K562 (cell line): ENCODE measurements around the gene TTC23L. TPM values are rescaled to one million over a fixed set of nuclear protein-coding genes. Genes with fewer than 3 reads are reported as not detected.

Source experiments
- CREM ChIP-seq: IDR thresholded peaks from 2 replicates; pipeline ENCODE4 v1.6.1; 2014; ENCODE audit warnings: antibody characterized with exemption, low read depth
- DDX20 ChIP-seq: fragments of 450-650 bp; IDR thresholded peaks from 2 replicates; pipeline ENCODE4 v1.6.1; 2016; ENCODE audit warnings: missing genetic modification characterization, low read depth, mild to moderate bottlenecking, missing compliant biosample characterization, moderate library complexity
- EHMT2 ChIP-seq: fragments of 450-650 bp; IDR thresholded peaks from 2 replicates; pipeline ENCODE4 v1.6.1; 2018; ENCODE audit warnings: antibody characterized with exemption
- ETS1 ChIP-seq: conservative IDR thresholded peaks from 2 replicates; pipeline ENCODE4 v1.6.1; 2011; ENCODE audit warnings: low read depth, mild to moderate bottlenecking, low read length; ENCODE audit not compliant: control insufficient read depth
- FOXA1 ChIP-seq: fragments of 450-650 bp; IDR thresholded peaks from 2 replicates; pipeline ENCODE4 v1.6.1; 2016; ENCODE audit warnings: mild to moderate bottlenecking, borderline replicate concordance
- ILK ChIP-seq: fragments of 450-650 bp; IDR thresholded peaks from 2 replicates; pipeline ENCODE4 v1.6.1; 2016; ENCODE audit warnings: missing genetic modification characterization, low read depth, mild to moderate bottlenecking, missing compliant biosample characterization, moderate library complexity, borderline replicate concordance
- KAT2B ChIP-seq: IDR thresholded peaks from one replicate; pipeline ENCODE4 v1.6.1; 2012; ENCODE audit warnings: low read depth, mild to moderate bottlenecking, control low read depth, inconsistent platforms, low read length, moderate library complexity
- MTF1 ChIP-seq: fragments of 250-450 bp; sonication (Bioruptor Pico); IDR thresholded peaks from 2 replicates; pipeline ENCODE4 v1.9.0; 2021; ENCODE audit warnings: moderate library complexity, mild to moderate bottlenecking, inconsistent platforms, borderline replicate concordance
- TEAD1 ChIP-seq, 2 experiments: fragments of 450-650 bp in 1 of 2; sonication (generic) in 1 of 2; formaldehyde crosslinking; IDR thresholded peaks; 2 replicates each; pipeline versions ENCODE4 v1.4.0 to v1.8.0; 2020 to 2022; ENCODE audit warnings: mild to moderate bottlenecking in 2 of 2, missing genetic modification reagents in 1 of 2
- ZNF253 ChIP-seq: fragments of 250-450 bp; sonication (Bioruptor Pico); conservative IDR thresholded peaks from 2 replicates; pipeline ENCODE4 v1.6.1; 2021; ENCODE audit warnings: mild to moderate bottlenecking
- ZNF75A ChIP-seq: fragments of 450-650 bp; formaldehyde crosslinking; IDR thresholded peaks from 2 replicates; pipeline ENCODE4 v1.4.0; 2020; ENCODE audit warnings: mild to moderate bottlenecking
- polyA plus RNA-seq, 8 experiments: library from polyadenylated mRNA; depleted of rRNA in 4 of 8; stranded (reverse) in 5 of 8; unstranded in 3 of 8; fragments of >200 nt; fragmentation: Nextera tagmentation in 2 of 8; fragmentation: Illumina TruSeq in 1 of 8; extraction: Ambion mirVana in 2 of 8; extraction: Trizol in 1 of 8; gene quantifications; 2 replicates each; pipeline versions ENCODE4 v1.2.1 to v1.2.3, GENCODE V29; 2011 to 2014; ENCODE audit warnings: inconsistent platforms in 1 of 8, missing spikeins in 1 of 8
- total RNA-seq, 7 experiments: library from RNA; depleted of rRNA in 6 of 7; stranded (reverse); fragments of >200 nt in 6 of 7; fragmentation: Illumina TruSeq in 2 of 7; extraction: Trizol in 2 of 7; gene quantifications; 2 replicates each; pipeline versions ENCODE4 v1.2.1 to v1.2.3, GENCODE V29; 2011 to 2021; ENCODE audit warnings: low replicate concordance in 1 of 7
- TF ChIP-seq, protein P1 (sequence below): sonication (generic); formaldehyde crosslinking; IDR thresholded peaks from 2 replicates; pipeline ENCODE4 v1.8.0; 2022; ENCODE audit warnings: missing genetic modification reagents, mild to moderate bottlenecking, moderate library complexity, borderline replicate concordance
- TF ChIP-seq, protein P2 (sequence below): fragments of 450-650 bp; conservative IDR thresholded peaks from 2 replicates; pipeline ENCODE4 v1.6.1; 2016; ENCODE audit warnings: missing genetic modification characterization, low read depth, mild to moderate bottlenecking, control low read depth, missing compliant biosample characterization
- TF ChIP-seq, protein P3 (sequence below): fragments of 250-450 bp; sonication (Bioruptor Pico); IDR thresholded peaks from 2 replicates; pipeline ENCODE4 v1.9.0; 2021; ENCODE audit warnings: mild to moderate bottlenecking
- TF ChIP-seq, protein P4 (sequence below): fragments of 200-800 bp; sonication (Bioruptor generic); IDR thresholded peaks from 2 replicates; pipeline ENCODE4 v1.6.1; 2017; ENCODE audit warnings: missing genetic modification characterization, missing compliant biosample characterization
- TF ChIP-seq, protein P5 (sequence below): sonication (generic); formaldehyde crosslinking; IDR thresholded peaks from 2 replicates; pipeline ENCODE4 v1.8.1; 2023; ENCODE audit warnings: missing genetic modification reagents, mild to moderate bottlenecking, borderline replicate concordance

TTC23L gene
- total and polyA plus RNA-seq, 9 of the 15 experiments (the other 6 are each of a cell fraction or from before 2014, with no cell fraction given), result 0.03 to 0.32 (median 0.14) TPM; not detected in 2

DNA sequence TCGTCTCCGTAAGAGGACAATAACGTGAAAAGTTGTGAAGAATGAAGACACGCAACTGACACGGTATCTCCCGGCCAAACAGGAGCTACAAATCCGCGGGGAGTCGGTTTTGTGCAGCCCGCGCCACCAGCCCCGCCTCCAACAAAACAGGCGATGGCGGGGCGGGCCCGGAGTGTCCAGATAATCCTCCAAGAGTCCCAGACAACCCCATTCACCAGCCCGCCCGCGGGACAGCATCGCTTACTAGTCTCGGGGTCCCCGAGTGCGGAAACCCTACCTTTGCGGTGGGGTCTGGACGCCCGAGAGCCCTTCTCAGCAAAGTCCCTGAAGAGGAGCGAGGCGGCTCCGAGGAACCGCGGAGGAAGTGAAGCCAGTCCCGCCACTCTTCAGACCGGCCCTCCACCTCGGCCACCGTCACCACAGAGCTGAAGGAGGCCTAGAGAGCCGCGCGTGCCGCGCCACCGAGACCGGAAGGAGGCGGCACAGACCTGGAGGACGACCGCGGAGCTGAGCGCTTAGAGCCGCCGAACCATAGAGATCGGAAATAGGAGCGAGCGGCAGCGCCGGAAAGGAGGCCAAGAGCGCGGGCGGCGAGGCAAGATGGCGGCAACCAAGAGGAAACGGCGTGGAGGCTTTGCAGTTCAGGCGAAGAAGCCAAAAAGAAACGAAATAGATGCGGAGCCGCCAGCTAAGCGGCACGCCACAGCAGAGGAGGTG lies 76.3 kb downstream of the TTC23L start, which contains the start of the genes BRIX1 and RAD1 (continued):
- peak; percentile 88 for TF ChIP-seq CREM
- TF ChIP-seq DDX20 (tag), result no peak
- TF ChIP-seq, protein P1, sequence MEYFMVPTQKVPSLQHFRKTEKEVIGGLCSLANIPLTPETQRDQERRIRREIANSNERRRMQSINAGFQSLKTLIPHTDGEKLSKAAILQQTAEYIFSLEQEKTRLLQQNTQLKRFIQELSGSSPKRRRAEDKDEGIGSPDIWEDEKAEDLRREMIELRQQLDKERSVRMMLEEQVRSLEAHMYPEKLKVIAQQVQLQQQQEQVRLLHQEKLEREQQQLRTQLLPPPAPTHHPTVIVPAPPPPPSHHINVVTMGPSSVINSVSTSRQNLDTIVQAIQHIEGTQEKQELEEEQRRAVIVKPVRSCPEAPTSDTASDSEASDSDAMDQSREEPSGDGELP (CRISPR knock-in tag), result peak; percentile 90
- TF ChIP-seq, protein P2, sequence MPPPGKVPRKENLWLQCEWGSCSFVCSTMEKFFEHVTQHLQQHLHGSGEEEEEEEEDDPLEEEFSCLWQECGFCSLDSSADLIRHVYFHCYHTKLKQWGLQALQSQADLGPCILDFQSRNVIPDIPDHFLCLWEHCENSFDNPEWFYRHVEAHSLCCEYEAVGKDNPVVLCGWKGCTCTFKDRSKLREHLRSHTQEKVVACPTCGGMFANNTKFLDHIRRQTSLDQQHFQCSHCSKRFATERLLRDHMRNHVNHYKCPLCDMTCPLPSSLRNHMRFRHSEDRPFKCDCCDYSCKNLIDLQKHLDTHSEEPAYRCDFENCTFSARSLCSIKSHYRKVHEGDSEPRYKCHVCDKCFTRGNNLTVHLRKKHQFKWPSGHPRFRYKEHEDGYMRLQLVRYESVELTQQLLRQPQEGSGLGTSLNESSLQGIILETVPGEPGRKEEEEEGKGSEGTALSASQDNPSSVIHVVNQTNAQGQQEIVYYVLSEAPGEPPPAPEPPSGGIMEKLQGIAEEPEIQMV (tag), result no peak
- TF ChIP-seq, protein P3, sequence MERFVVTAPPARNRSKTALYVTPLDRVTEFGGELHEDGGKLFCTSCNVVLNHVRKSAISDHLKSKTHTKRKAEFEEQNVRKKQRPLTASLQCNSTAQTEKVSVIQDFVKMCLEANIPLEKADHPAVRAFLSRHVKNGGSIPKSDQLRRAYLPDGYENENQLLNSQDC (CRISPR knock-in tag), result no peak
- TF ChIP-seq, protein P4, sequence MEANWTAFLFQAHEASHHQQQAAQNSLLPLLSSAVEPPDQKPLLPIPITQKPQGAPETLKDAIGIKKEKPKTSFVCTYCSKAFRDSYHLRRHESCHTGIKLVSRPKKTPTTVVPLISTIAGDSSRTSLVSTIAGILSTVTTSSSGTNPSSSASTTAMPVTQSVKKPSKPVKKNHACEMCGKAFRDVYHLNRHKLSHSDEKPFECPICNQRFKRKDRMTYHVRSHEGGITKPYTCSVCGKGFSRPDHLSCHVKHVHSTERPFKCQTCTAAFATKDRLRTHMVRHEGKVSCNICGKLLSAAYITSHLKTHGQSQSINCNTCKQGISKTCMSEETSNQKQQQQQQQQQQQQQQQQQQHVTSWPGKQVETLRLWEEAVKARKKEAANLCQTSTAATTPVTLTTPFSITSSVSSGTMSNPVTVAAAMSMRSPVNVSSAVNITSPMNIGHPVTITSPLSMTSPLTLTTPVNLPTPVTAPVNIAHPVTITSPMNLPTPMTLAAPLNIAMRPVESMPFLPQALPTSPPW, result peak; percentile 59
- no peak for TF ChIP-seq MTF1 (CRISPR knock-in tag)
- TF ChIP-seq, protein P5, sequence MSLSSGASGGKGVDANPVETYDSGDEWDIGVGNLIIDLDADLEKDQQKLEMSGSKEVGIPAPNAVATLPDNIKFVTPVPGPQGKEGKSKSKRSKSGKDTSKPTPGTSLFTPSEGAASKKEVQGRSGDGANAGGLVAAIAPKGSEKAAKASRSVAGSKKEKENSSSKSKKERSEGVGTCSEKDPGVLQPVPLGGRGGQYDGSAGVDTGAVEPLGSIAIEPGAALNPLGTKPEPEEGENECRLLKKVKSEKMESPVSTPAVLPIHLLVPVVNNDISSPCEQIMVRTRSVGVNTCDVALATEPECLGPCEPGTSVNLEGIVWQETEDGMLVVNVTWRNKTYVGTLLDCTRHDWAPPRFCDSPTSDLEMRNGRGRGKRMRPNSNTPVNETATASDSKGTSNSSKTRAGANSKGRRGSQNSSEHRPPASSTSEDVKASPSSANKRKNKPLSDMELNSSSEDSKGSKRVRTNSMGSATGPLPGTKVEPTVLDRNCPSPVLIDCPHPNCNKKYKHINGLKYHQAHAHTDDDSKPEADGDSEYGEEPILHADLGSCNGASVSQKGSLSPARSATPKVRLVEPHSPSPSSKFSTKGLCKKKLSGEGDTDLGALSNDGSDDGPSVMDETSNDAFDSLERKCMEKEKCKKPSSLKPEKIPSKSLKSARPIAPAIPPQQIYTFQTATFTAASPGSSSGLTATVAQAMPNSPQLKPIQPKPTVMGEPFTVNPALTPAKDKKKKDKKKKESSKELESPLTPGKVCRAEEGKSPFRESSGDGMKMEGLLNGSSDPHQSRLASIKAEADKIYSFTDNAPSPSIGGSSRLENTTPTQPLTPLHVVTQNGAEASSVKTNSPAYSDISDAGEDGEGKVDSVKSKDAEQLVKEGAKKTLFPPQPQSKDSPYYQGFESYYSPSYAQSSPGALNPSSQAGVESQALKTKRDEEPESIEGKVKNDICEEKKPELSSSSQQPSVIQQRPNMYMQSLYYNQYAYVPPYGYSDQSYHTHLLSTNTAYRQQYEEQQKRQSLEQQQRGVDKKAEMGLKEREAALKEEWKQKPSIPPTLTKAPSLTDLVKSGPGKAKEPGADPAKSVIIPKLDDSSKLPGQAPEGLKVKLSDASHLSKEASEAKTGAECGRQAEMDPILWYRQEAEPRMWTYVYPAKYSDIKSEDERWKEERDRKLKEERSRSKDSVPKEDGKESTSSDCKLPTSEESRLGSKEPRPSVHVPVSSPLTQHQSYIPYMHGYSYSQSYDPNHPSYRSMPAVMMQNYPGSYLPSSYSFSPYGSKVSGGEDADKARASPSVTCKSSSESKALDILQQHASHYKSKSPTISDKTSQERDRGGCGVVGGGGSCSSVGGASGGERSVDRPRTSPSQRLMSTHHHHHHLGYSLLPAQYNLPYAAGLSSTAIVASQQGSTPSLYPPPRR, result 0 out of 2 replicates have a peak, but pooled peaks have one; percentile 70
- TF ChIP-seq FOXA1, result no peak
- no peak for TF ChIP-seq ILK
- no peak for TF ChIP-seq ZNF75A (CRISPR knock-in tag)
- TF ChIP-seq ETS1, result peak; percentile 87
- TF ChIP-seq TEAD1 (CRISPR knock-in tag; IDR thresholded peaks at IDR 0.05), result peak in 1 of 2 experiments; percentile 64; a peak in 1 of 4 replicates
- TF ChIP-seq EHMT2, result peak; percentile 42; the same call in 1 of the 2 replicates
- no peak for TF ChIP-seq ZNF253 (CRISPR knock-in tag)
- TF ChIP-seq KAT2B, result no peak
